ENCODE results near the gene CTXN1.
"Not testable (repeated sequence)": the region's sequence is repeated elsewhere in the genome, so short reads cannot be mapped to it uniquely, and the experiment has no call there.

The CTXN1 gene

DNA sequence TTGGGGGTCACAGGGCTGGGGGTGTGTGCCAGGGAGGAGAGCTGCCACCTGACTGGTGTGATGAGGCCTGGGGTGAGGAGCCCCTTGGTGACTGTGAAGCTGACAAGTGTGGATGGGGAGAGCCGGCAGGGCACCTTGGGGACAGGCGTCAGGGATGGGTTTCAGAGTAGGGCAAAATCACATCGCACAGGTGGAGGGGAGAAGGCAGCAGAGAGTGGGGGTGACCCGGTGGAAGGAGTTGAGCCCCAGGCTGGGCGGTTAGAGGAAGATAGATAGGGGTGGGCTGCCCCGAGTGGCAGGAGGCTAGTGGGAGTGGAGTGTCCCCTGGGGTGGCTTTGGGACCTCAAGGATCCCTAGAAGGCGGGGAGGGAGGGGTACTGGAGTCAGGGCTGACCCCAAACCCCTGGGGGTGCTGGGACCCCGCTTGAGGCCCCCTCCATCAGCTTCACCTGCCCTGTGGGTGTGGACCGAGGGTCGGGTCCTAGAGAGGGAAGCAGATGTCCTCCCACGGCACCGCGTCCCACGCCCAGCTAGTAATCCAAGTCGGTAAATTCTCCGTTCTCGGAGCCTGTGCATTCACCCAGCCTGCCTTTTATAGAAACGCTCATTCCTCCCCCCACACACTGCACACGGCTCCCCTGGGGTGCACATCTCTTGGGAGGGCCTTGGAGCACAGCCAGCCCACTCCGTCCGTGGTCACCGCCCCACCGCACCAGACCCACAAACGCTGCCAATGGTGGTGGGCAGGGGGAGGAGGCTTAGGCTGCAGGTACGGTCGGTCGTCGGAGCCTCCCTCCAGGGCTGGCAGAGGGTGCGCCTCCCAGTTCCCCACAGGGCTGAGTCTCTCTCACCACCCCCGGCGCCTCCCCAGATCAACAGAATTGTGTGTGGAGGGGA is 2.4 kb downstream of the CTXN1 start:
- Mint-ChIP-seq H3K4me3 (peak overlapping the region; percentile 20), H3K27ac (no peak overlapping the region), H3K9me3 (ENCODE audit: low read depth) (no peaks in the 10 kb centered on the region), H3K36me3 (peaks cover 3% of the 10 kb centered on the region), H3K4me1 (ENCODE audit: low read depth) (peaks cover 26% of the 10 kb centered on the region), H3K27me3 (peaks cover 3% of the 10 kb centered on the region)

GRCh38 chr19:7922836-7923195 is 3.1 kb downstream of the CTXN1 start:
- H3K4me3 Mint-ChIP-seq = no peak overlapping the region
- H3K36me3 Mint-ChIP-seq = no peaks in the 10 kb centered on the region
- peaks cover 3% of the 10 kb centered on the region for H3K27me3 Mint-ChIP-seq
- no peaks in the 10 kb centered on the region for H3K9me3 Mint-ChIP-seq (ENCODE audit: low read depth)
- H3K27ac Mint-ChIP-seq = no peak overlapping the region
- peaks cover 28% of the 10 kb centered on the region for H3K4me1 Mint-ChIP-seq (ENCODE audit: low read depth)

DNA sequence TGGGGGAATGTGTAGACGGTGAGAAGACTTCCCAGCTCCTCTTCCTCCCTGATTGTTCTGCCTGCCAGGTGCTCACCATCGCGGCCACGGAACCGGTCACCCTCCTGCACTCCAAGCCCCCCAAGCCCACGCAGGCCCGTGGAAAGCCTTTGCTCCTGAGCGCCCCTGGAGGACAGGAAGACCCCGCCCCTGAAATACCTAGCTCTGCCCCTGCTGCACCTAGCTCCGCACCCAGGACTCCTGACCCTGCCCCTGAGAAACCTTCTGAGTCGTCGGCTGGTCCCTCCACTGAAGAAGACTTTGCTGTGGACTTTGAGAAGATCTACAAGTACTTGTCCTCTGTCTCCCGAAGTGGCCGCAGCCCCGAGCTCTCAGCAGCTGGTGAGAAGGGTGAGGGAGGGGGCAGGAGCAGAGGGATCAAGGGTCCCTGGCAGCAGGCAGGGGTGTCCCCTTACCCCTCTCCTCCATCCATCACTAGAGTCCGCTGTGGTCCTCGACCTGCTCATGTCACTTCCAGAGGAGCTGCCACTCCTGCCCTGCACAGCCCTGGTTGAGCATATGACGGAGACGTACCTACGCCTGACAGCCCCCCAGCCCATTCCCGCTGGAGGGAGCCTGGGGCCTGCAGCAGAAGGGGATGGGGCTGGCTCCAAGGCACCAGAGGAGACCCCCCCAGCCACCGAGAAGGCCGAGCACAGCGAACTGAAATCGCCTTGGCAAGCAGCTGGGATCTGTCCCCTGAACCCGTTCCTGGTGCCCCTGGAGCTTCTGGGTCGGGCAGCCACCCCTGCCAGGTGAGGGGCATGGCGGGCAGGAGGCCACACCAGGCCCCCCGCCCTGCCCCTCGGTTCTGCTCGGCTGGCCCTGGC is 3.7 kb downstream of the CTXN1 start:
- H3K4me3 Mint-ChIP-seq = no peak overlapping the region
- H3K36me3 Mint-ChIP-seq = no peaks in the 10 kb centered on the region
- H3K4me1 Mint-ChIP-seq (ENCODE audit: low read depth) = peaks cover 28% of the 10 kb centered on the region
- no peak overlapping the region for H3K27ac Mint-ChIP-seq
- H3K9me3 Mint-ChIP-seq (ENCODE audit: low read depth) = no peaks in the 10 kb centered on the region
- peaks cover 3% of the 10 kb centered on the region for H3K27me3 Mint-ChIP-seq

DNA sequence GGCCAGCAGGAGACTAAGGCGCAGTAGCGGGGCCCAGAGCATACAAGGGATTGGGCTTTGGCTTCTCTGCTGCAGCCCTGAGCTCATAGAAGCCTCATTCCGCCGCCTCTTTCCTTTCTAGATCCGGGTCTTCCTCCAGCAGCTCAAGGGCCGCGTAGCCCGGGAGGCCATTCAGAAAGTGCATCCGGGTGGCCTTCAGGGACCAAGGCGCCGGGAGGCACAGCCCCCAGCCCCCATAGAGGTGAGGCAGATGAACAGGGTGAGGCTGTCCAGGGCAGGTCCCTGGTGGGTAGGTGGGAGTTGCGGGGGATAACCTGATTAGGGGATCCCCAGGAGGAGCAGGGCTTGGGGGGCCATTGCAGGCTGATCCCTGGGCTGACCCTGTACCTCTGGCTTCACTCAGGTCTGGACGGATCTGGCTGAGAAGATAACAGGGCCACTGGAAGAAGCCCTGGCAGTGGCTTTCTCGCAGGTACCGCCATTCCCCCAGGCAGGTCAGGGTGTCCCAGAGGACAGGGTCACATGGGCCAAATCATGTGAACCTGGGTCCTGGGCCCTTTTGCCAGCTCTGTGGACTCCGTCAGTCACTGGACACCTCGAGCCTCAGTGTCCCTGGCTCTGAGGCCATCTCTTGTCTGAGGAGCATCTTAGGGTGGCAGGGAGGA is 4.5 kb downstream of the CTXN1 start:
- no peak overlapping the region for H3K27ac Mint-ChIP-seq
- H3K9me3 Mint-ChIP-seq (ENCODE audit: low read depth) = no peaks in the 10 kb centered on the region
- H3K36me3 Mint-ChIP-seq = no peaks in the 10 kb centered on the region
- H3K27me3 Mint-ChIP-seq = peaks cover 5% of the 10 kb centered on the region
- H3K4me1 Mint-ChIP-seq (ENCODE audit: low read depth) = peaks cover 29% of the 10 kb centered on the region
- peak overlapping the region; percentile 89 for H3K4me3 Mint-ChIP-seq

DNA sequence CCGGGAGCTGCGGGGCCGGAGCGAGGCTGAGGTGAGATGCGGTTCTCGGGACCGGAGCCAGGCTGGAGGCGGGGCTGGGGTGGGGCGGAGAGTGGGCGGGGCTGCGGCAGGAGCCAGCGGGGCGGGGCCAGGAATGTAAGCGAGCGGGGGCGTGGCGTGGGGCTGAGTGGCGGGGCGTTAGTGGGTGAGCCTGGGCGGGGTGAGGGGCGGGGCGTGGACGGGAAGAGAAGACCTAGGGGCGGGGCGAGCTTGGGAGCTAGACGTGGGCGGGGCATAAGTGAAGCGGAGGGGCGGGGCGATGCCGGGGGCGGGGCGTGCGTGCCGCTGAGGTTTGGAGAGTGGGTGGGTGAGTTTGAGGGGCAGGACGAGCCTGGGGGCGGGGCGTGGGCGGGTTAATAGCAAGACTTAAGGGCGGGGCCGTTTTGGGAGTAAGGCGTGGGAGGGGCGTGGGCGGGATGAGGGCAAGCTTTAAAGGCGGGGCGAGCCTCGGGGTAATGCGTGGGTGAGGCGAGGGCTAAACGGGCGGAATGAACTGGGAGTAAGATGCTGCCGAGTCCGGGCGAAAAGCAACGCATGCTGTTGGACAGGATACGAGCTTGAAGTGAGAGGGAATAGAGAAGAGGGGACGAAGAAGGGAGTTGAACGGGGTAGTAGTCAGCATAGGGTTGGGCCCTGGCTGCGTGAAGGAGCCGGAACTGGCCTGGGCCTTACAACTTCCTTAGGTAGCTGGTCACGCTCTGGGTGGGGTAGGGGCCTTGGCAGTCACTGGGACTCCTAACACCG is 5.2 kb downstream of the CTXN1 start:
- H3K27ac Mint-ChIP-seq = peak overlapping the region; percentile 87
- H3K4me3 Mint-ChIP-seq = peak overlapping the region; percentile 89
- H3K27me3 Mint-ChIP-seq = peaks cover 5% of the 10 kb centered on the region
- H3K4me1 Mint-ChIP-seq (ENCODE audit: low read depth) = peaks cover 26% of the 10 kb centered on the region
- H3K36me3 Mint-ChIP-seq = no peaks in the 10 kb centered on the region
- H3K9me3 Mint-ChIP-seq (ENCODE audit: low read depth) = no peaks in the 10 kb centered on the region

DNA sequence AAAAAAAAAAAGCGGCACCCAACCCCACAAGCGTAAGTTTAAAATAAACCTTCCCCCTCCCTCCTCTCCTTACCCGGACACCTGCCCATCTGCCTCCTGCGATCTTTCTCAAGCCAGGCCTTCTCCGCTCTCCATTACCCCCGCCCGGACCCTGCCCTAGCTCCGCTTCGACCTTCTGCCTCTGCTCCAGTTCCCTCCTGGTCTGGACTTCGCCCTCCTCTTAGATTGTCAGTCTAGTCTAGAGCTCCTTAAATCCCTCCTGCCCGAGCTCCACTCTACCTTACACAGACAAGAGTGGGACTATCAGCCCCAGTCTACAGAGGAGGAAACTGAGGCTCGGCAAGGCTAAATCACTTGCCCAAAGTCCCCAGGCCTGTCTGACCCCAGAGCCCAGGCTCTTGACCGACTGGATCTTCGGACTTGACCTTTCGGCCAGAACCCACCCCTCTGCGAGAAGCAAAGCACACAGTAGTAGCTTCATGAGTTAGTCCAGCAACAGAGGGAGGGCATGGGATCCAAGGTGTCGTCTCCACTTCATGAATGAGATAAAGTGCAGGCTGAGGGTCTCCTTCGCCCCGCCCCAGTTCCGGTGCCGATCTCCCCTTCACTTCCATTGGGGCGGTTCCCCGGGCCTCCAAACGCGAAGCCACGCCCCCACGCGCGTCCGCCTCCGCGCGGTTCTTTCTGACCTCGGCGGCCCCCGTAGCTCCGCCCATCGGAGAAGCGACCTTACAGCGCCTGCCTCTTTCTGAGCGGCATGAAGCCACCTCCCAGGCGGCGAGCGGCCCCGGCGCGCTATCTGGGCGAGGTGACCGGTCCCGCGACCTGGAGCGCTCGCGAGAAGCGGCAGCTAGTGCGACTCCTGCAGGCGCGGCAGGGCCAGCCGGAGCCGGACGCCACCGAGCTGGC is 6.1 kb downstream of the CTXN1 start, which contains the start of gene SNAPC2:
Gene SNAPC2 (plus strand): TSS at position 729 of the 909 bp plus-strand sequence. CDS start 29 bp downstream, at position 758.
- Mint-ChIP-seq H3K27me3 (peaks cover 9% of the 10 kb centered on the region), H3K36me3 (no peaks in the 10 kb centered on the region), H3K27ac (peak within 1 kb of the TSS; percentile 87), H3K4me1 (ENCODE audit: low read depth) (peaks cover 30% of the 10 kb centered on the region), H3K9me3 (ENCODE audit: low read depth) (no peaks in the 10 kb centered on the region), H3K4me3 (peak within 1 kb of the TSS; percentile 89)

DNA sequence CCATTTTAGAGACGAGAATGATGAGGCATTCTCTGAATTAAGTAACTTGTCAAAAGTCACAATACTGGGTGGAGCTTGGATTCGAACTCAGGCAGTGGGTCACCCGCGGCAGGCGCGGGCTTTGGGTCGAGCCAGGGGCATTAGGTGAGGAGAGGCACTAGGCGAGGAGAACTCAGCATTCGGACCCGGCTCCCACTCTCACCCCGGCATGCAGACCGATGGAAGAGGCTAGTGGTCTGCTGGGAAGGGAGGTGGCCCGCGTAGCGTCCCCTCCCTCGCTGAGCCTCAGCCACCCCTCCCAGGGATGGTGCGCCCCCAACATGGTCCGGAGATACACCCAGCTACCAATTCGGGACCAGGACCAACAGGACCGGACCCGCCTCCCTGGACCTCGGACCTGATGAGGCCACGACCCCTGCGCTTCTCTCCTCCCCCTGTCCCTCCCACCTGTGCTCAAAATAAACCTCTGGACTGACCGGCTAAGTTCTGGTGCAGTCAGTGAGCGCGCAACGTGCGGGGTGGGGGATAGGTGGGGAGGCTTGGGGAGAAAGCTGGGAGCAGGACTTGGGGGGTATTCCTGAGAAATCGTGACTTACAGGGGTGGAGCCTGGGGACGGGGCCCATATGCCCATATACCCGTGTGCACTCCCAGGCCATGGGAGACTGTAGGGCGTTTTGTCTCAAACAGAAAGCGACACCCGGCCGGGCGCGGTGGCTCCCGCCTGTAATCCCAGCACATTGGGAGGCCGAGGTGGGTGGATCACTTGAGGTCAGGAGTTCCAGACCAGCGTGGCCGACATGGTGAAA is 7.1 kb downstream of the CTXN1 start:
- Mint-ChIP-seq H3K27me3 (peaks cover 9% of the 10 kb centered on the region), H3K9me3 (ENCODE audit: low read depth) (no peaks in the 10 kb centered on the region), H3K27ac (no peak overlapping the region), H3K4me1 (ENCODE audit: low read depth) (peaks cover 28% of the 10 kb centered on the region), H3K4me3 (peak overlapping the region; percentile 89), H3K36me3 (no peaks in the 10 kb centered on the region)

DNA sequence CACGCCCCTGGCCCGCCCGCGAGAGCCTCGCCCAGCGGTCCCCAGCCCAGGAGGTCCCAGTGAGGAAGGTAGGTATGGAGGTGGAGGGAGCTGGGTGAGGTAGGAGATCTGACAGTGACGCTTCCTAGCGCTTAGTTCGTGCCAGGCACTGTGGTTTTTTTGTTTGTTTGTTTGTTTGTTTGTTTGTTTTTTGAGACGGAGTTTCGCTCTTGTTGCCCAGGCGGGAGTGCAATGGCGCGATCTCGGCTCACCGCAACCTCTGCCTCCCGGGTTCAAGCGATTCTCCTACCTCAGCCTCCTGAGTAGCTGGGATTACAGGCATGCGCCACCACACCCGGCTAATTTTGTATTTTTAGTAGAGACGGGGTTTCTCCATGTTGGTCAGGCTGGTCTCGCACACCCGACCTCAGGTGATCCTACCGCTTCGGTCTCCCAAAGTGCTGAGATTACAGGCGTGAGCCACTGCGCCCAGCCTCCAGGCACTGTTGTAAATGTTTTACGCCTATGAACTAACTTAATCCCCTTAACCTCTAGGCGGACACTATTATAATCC is 7.8 kb downstream of the CTXN1 start:
- not testable (repeated sequence) for H3K36me3 Mint-ChIP-seq; H3K27ac Mint-ChIP-seq; H3K9me3 Mint-ChIP-seq (ENCODE audit: low read depth); H3K27me3 Mint-ChIP-seq
- peak overlapping the region; percentile 32 for H3K4me3 Mint-ChIP-seq
- peaks cover 28% of the 10 kb centered on the region for H3K4me1 Mint-ChIP-seq (ENCODE audit: low read depth)

- Mint-ChIP-seq H3K27ac (no peak overlapping the region), H3K4me3 (peak overlapping the region; percentile 75), H3K9me3 (ENCODE audit: low read depth) (no peaks in the 10 kb centered on the region), H3K27me3 (peaks cover 9% of the 10 kb centered on the region), H3K4me1 (ENCODE audit: low read depth) (peaks cover 28% of the 10 kb centered on the region), H3K36me3 (no peaks in the 10 kb centered on the region)
Observed at GRCh38 chr19:7917267-7918061, 8.5 kb downstream of the CTXN1 start.

DNA sequence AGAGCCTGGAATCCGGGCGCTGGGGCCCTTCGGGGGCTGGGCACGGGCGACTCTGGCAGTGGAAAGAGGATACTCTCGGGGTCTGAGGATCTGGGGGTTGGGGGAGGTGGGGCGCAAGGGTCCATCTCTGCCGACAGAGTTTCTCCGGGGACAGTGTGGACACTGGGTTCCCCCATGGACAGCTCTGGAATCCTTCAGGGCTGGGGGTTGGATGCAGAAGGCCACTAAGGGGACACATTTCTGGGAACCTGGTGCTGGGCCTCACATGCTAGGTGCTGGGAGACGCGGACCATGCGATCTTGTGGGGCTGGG is 9.0 kb downstream of the CTXN1 start:
- Mint-ChIP-seq H3K27me3 (peaks cover 9% of the 10 kb centered on the region), H3K36me3 (no peaks in the 10 kb centered on the region), H3K4me1 (ENCODE audit: low read depth) (peaks cover 25% of the 10 kb centered on the region), H3K27ac (no peak overlapping the region), H3K4me3 (peak overlapping the region; percentile 75), H3K9me3 (ENCODE audit: low read depth) (no peaks in the 10 kb centered on the region)

DNA sequence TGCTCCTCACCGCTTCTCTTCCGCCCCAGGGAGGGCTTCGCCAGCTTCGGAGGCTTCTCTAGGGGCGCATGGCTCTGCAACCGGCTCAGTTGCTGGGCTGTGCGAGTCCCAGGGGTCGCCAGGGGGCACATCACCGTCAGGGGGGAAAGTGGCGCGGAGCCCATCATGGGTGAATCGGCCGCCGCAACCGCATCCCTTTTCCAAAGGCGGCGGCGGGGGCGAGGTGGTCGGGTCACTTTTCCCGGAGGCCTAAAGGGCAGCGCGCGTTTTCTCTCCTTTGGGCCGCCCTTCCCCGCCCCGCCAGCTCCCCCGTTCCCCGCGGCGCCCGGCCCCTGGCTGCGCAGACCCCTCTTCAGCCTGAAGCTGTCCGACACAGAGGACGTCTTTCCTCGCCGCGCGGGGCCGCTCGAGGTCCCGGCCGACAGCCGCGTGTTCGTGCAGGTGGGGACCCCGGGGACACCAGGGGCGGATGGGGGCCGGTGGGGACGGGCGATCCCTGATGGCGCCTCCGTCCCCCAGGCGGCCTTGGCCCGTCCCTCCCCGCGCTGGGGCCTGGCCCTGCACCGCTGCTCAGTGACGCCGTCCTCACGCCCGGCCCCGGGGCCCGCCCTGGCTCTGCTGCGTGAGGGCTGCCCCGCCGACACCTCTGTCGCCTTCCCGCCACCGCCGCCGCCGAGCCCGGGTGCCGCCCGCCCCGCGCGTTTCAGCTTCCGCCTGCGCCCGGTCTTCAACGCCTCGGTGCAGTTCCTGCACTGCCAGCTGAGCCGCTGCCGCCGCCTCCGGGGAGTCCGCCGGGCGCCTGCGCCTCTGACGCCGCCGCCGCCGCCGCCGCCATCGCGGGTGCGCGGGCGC is 9.6 kb downstream of the CTXN1 start:
- Mint-ChIP-seq H3K27ac (no peak overlapping the region), H3K36me3 (no peaks in the 10 kb centered on the region), H3K27me3 (peaks cover 9% of the 10 kb centered on the region), H3K4me1 (ENCODE audit: low read depth) (peaks cover 25% of the 10 kb centered on the region), H3K4me3 (peak overlapping the region; percentile 76), H3K9me3 (ENCODE audit: low read depth) (no peaks in the 10 kb centered on the region)
